ENCODE results near the gene CIZ1. TPM values are rescaled to one million over a fixed set of nuclear protein-coding genes. Genes with fewer than 3 reads are reported as not detected.

The CIZ1 gene
- total and polyA plus RNA-seq, 9 of the 15 experiments (the other 6 are each of a cell fraction or from before 2014, with no cell fraction given): 6.6 to 329 (median 87.8) TPM

DNA sequence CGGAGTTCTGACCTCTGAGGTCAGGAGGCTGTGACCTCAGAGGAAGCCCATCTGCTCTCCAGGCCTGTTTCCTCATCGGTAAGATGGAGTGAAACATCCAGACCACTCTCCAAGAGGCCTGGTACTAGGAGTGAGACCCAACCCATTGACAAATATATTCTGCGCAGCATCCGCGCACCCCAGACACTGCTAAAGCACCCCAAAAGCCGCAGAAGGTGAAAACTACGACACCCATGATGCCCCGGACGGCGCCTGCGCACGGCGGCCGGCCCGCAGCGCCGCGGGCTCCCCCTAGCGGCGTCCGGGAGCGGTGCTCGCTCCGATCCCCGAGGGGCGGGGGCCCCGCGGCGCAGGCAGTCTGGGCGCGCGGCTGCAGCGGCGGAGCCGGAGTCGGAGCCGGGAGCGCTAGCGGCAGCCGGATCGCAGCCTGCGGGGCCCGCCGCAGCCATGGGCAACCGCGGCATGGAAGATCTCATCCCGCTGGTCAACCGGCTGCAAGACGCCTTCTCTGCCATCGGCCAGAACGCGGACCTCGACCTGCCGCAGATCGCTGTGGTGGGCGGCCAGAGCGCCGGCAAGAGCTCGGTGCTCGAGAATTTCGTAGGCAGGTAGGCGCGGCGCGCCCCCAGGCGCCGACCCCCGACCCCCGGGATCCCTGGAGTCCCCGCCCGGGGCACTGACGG is 11.8 kb upstream of the CIZ1 start, which contains the start of gene DNM1 (continued):
- TF ChIP-seq, protein P1, sequence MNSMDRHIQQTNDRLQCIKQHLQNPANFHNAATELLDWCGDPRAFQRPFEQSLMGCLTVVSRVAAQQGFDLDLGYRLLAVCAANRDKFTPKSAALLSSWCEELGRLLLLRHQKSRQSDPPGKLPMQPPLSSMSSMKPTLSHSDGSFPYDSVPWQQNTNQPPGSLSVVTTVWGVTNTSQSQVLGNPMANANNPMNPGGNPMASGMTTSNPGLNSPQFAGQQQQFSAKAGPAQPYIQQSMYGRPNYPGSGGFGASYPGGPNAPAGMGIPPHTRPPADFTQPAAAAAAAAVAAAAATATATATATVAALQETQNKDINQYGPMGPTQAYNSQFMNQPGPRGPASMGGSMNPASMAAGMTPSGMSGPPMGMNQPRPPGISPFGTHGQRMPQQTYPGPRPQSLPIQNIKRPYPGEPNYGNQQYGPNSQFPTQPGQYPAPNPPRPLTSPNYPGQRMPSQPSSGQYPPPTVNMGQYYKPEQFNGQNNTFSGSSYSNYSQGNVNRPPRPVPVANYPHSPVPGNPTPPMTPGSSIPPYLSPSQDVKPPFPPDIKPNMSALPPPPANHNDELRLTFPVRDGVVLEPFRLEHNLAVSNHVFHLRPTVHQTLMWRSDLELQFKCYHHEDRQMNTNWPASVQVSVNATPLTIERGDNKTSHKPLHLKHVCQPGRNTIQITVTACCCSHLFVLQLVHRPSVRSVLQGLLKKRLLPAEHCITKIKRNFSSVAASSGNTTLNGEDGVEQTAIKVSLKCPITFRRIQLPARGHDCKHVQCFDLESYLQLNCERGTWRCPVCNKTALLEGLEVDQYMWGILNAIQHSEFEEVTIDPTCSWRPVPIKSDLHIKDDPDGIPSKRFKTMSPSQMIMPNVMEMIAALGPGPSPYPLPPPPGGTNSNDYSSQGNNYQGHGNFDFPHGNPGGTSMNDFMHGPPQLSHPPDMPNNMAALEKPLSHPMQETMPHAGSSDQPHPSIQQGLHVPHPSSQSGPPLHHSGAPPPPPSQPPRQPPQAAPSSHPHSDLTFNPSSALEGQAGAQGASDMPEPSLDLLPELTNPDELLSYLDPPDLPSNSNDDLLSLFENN (IDR thresholded peaks at IDR 0.05; ENCODE audit: low read depth in 2 of 2, low read length in 2 of 2): peak; percentile 40 to 64; a peak in 1 of 4 replicates
- TF ChIP-seq, protein P2, sequence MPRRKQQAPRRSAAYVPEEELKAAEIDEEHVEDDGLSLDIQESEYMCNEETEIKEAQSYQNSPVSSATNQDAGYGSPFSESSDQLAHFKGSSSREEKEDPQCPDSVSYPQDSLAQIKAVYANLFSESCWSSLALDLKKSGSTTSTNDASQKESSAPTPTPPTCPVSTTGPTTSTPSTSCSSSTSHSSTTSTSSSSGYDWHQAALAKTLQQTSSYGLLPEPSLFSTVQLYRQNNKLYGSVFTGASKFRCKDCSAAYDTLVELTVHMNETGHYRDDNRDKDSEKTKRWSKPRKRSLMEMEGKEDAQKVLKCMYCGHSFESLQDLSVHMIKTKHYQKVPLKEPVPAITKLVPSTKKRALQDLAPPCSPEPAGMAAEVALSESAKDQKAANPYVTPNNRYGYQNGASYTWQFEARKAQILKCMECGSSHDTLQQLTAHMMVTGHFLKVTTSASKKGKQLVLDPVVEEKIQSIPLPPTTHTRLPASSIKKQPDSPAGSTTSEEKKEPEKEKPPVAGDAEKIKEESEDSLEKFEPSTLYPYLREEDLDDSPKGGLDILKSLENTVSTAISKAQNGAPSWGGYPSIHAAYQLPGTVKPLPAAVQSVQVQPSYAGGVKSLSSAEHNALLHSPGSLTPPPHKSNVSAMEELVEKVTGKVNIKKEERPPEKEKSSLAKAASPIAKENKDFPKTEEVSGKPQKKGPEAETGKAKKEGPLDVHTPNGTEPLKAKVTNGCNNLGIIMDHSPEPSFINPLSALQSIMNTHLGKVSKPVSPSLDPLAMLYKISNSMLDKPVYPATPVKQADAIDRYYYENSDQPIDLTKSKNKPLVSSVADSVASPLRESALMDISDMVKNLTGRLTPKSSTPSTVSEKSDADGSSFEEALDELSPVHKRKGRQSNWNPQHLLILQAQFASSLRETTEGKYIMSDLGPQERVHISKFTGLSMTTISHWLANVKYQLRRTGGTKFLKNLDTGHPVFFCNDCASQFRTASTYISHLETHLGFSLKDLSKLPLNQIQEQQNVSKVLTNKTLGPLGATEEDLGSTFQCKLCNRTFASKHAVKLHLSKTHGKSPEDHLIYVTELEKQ (CRISPR knock-in tag; IDR thresholded peaks at IDR 0.05): no peak
- TF ChIP-seq EP300 (IDR thresholded peaks at IDR 0.05; ENCODE audit: low read length) (peak; percentile 45), TFAM (CRISPR knock-in tag; conservative IDR thresholded peaks at IDR 0.05) (no peak), CCNT2 (IDR thresholded peaks at IDR 0.05; ENCODE audit: borderline replicate concordance, extremely low read depth, insufficient read length, low read depth, low read length) (no peak), SRSF1 (IDR thresholded peaks at IDR 0.05; ENCODE audit: low read depth, low read length) (no peak), TGIF2 (CRISPR knock-in tag; IDR thresholded peaks at IDR 0.05) (no peak), RCOR1 (IDR thresholded peaks at IDR 0.05; ENCODE audit: borderline replicate concordance in 1 of 2, low read depth in 2 of 2, low read length in 2 of 2) (peak in 1 of 2 experiments; percentile 80; a peak in 3 of 4 replicates), GTF2A2 (tag; IDR thresholded peaks at IDR 0.05) (no peak; the same call in 1 of the 2 replicates), ZNF239 (CRISPR knock-in tag; IDR thresholded peaks at IDR 0.05) (0 out of 2 replicates have a peak, but pooled peaks have one; percentile 8)
- TF ChIP-seq, protein P3, sequence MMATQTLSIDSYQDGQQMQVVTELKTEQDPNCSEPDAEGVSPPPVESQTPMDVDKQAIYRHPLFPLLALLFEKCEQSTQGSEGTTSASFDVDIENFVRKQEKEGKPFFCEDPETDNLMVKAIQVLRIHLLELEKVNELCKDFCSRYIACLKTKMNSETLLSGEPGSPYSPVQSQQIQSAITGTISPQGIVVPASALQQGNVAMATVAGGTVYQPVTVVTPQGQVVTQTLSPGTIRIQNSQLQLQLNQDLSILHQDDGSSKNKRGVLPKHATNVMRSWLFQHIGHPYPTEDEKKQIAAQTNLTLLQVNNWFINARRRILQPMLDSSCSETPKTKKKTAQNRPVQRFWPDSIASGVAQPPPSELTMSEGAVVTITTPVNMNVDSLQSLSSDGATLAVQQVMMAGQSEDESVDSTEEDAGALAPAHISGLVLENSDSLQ (IDR thresholded peaks at IDR 0.05): no peak
- TF ChIP-seq, protein P4, sequence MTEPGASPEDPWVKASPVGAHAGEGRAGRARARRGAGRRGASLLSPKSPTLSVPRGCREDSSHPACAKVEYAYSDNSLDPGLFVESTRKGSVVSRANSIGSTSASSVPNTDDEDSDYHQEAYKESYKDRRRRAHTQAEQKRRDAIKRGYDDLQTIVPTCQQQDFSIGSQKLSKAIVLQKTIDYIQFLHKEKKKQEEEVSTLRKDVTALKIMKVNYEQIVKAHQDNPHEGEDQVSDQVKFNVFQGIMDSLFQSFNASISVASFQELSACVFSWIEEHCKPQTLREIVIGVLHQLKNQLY (CRISPR knock-in tag; conservative IDR thresholded peaks at IDR 0.05): 0 out of 4 replicates have a peak, but pooled peaks have one; percentile 13 to 62
- TF ChIP-seq, protein P5, sequence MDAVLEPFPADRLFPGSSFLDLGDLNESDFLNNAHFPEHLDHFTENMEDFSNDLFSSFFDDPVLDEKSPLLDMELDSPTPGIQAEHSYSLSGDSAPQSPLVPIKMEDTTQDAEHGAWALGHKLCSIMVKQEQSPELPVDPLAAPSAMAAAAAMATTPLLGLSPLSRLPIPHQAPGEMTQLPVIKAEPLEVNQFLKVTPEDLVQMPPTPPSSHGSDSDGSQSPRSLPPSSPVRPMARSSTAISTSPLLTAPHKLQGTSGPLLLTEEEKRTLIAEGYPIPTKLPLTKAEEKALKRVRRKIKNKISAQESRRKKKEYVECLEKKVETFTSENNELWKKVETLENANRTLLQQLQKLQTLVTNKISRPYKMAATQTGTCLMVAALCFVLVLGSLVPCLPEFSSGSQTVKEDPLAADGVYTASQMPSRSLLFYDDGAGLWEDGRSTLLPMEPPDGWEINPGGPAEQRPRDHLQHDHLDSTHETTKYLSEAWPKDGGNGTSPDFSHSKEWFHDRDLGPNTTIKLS (IDR thresholded peaks at IDR 0.05; ENCODE audit: borderline replicate concordance, low read depth): peak; percentile 98
- TF ChIP-seq, protein P6, sequence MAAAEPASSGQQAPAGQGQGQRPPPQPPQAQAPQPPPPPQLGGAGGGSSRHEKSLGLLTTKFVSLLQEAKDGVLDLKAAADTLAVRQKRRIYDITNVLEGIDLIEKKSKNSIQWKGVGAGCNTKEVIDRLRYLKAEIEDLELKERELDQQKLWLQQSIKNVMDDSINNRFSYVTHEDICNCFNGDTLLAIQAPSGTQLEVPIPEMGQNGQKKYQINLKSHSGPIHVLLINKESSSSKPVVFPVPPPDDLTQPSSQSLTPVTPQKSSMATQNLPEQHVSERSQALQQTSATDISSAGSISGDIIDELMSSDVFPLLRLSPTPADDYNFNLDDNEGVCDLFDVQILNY (CRISPR knock-in tag; IDR thresholded peaks at IDR 0.05): no peak

Measured in K562 (cell line).